WI38 (cell line): ENCODE data around the gene RAB40C.
A peak's percentile ranks its signal among the peaks of the same experiment; 100 is the strongest.

Source experiments
- H3K4me3 ChIP-seq: 2 replicates; pipeline ENCODE4 v1.5.1; 2011; ENCODE audit warnings: low read depth, mild to moderate bottlenecking, control low read depth, low read length
- TF ChIP-seq, protein P1 (sequence below): IDR thresholded peaks from 2 replicates; pipeline ENCODE4 v1.5.1; 2012; ENCODE audit warnings: low read depth, mild to moderate bottlenecking, control low read depth, low read length

The RAB40C gene

DNA sequence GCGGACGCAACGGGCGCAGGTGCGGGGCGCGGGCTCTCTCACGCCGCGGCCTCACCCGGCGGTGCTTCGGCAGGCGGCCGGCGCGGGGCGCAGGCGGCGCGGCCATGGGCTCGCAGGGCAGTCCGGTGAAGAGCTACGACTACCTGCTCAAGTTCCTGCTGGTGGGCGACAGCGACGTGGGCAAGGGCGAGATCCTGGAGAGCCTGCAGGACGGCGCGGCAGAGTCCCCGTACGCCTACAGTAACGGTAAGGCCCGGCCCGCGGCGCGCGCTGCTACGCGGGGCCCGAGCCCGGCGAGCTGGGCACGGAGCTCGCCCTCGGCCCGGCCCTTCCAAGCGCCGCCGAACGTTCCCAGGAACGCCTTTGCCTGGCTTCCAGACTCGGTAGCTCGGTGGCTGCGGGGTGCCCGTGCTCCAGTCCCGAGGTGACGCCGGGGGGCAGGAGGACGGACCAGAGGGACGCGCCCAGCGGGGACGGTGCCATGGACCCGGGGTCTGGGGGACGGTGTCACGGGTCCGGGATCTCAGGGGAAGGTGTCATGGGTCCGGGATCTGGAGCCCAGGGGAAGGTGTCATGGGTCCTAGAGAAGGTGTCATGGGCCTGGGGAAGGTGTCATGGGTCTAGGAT lies 435 bp downstream of the RAB40C start:
- peak overlapping the region; percentile 87 for H3K4me3 ChIP-seq
- TF ChIP-seq, protein P1, sequence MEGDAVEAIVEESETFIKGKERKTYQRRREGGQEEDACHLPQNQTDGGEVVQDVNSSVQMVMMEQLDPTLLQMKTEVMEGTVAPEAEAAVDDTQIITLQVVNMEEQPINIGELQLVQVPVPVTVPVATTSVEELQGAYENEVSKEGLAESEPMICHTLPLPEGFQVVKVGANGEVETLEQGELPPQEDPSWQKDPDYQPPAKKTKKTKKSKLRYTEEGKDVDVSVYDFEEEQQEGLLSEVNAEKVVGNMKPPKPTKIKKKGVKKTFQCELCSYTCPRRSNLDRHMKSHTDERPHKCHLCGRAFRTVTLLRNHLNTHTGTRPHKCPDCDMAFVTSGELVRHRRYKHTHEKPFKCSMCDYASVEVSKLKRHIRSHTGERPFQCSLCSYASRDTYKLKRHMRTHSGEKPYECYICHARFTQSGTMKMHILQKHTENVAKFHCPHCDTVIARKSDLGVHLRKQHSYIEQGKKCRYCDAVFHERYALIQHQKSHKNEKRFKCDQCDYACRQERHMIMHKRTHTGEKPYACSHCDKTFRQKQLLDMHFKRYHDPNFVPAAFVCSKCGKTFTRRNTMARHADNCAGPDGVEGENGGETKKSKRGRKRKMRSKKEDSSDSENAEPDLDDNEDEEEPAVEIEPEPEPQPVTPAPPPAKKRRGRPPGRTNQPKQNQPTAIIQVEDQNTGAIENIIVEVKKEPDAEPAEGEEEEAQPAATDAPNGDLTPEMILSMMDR: no peak

DNA sequence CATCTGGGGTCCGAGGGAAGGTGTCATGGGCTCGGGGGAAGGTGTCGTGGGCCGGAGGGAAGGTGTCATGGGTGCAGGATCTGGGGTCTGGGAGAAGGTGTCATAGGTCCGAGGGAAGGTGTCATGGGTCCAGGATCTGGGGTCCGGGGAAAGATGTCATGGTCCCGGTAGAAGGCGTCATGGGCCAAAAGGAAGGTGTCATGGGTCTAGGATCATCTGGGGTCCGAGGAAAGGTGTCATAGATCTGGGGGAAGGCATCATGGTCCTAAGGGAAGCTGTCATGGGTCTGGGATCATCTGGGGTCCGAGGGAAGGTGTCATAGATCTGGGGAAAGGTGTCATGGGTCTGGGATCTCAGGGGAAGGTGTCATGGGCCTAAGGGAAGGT lies 942 bp downstream of the RAB40C start:
- TF ChIP-seq, protein P1: no peak

DNA sequence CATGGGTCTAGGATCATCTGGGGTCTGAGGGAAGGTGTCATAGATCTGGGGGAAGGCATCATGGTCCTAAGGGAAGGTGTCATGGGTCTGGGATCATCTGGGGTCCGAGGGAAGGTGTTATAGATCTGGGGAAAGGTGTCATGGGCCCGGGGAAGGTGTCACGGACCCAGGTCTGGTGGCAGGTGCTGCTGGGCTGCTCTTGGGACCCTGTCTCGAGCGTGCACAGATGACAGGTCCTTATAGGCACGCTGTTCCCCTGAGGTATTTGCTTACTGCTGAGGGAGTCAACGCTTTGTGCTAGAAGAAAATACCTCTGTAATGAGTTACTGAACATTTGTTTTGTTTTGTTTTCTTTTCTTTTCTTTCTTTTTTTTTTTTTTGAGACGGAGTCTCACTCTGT lies 1.4 kb downstream of the RAB40C start:
- peak overlapping the region; percentile 87 for H3K4me3 ChIP-seq
- TF ChIP-seq, protein P1: no peak

More for the DNA sequence above, 942 bp downstream of the RAB40C start:
- peak overlapping the region; percentile 87 for H3K4me3 ChIP-seq

DNA sequence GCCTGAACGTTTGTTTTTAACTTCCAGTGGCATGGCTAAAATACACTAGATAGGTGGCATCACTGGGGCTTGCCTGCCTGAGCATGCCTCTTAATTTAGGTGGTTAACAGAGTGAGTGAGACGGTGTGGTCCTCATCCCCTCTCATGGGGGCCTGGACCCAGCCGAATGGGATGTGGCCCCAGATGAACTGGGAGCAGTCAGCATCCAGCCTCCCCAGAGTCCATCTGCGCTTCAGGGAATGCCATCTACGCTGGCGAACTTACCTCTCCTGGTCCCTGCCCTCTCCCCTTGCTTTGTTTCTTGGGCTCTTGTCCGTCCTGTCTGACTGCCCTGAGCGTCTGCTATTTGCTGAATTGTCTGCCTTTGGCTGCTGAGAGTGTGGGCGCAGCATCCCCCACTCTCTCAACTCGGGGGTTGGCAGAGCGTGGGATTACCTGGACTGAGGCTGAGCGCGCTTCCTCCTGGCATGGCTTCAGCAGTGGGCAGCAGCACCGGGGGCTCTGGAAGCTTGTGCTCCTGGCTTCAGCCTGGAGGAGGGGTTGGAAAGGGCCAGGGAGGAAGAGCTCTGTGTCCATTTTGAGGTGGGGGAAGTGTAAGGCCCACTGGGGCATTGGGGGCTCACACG lies 2.1 kb downstream of the RAB40C start:
- no peak overlapping the region for H3K4me3 ChIP-seq
- TF ChIP-seq, protein P1: no peak

DNA sequence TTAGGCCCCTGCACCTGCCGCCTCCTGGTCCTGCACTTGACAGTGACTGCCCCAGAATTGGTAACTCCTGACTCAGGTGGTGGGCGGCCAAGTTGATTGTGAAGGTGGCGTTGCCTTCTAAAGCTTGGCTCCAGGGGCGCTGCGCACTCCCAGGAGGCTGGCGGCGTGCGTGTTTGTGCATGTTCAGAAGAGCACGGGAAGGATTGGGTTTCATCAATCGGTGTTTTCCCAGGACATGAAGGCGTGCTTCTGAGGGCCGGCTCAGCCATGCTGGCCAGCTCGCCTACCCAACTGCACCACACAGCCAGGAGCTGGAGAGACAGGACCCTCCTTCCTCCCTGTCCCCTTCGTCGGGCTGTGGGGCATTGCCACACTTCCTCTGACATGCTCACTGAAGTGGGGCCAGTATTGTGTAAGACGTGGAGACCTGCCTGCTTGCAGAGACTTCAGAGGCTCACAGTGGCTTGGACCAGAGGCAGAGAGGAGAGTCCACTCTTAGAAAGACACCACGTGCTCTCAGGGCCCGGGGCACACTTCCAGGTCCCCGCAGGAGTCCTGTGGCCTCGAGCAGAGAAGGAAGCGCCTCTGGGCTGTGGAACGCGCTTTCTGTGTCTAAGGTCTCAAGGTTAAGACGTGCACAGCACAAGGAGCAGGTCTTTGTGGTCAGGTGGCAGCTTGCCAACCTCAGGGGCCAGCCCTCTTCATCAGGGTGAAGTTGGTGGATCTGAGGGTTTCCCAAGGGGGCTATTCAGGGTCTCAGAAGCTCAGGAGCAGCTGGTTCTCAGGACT lies 2.8 kb downstream of the RAB40C start:
- no peak overlapping the region for H3K4me3 ChIP-seq
- TF ChIP-seq, protein P1: no peak

DNA sequence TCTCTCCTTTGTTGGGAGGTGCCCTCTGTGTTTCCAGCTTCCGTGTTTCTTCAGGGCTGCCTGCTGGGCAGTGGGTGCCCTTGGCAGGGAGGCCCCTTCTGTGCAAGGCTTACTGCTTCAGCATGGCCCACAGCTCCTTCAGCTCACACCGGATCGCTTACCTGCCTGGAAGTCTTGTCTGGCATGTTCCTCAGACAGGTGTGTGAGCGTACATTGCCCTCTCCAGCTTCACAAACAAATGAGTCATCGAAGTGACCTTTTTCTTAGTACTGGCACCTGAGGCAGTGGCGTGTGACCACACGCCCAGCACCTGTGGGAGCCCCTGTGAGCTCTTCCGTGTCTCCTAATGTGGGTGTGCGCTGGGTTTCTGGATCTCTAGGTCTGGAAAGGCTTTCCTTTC lies 3.5 kb downstream of the RAB40C start:
- TF ChIP-seq, protein P1: no peak

DNA sequence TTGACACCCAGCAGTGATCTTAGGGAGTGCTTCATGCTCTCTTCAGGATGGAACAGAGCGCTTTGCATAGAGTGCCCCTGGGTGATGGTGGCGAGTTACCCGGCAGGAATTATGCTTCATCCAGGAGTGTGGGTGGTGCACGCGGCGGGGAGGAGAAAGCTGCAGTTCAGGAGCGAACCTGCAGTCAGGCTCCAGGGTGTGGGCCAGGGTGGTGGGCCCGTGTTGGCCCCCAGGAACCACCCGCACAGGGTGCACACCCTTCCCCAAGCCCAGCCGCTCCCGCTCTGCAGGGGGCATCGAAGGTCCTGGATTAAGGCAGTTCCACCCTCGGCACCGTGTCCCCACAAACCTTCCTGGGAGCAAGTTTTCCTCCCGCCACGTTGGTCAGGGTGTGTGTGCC lies 3.9 kb downstream of the RAB40C start:
- no peak overlapping the region for H3K4me3 ChIP-seq

More for the DNA sequence above, 3.5 kb downstream of the RAB40C start:
- no peak overlapping the region for H3K4me3 ChIP-seq

More for the DNA sequence above, 3.9 kb downstream of the RAB40C start:
- TF ChIP-seq, protein P1: no peak
